Middle frontal gyrus (tissue), 1 donor: ENCODE measurements around the gene PLK3.
A peak's percentile ranks its signal among the peaks of the same experiment; 100 is the strongest.
"Not testable (repeated sequence)": the region's sequence is repeated elsewhere in the genome, so short reads cannot be mapped to it uniquely, and the experiment has no call there.

Experiments
- DNase-seq: peaks from one replicate; pipeline ENCODE4 v3.0.0-alpha.2; 2015; ENCODE audit warnings: low spot score; ENCODE audit errors: extremely low spot score

Gene PLK3

DNA sequence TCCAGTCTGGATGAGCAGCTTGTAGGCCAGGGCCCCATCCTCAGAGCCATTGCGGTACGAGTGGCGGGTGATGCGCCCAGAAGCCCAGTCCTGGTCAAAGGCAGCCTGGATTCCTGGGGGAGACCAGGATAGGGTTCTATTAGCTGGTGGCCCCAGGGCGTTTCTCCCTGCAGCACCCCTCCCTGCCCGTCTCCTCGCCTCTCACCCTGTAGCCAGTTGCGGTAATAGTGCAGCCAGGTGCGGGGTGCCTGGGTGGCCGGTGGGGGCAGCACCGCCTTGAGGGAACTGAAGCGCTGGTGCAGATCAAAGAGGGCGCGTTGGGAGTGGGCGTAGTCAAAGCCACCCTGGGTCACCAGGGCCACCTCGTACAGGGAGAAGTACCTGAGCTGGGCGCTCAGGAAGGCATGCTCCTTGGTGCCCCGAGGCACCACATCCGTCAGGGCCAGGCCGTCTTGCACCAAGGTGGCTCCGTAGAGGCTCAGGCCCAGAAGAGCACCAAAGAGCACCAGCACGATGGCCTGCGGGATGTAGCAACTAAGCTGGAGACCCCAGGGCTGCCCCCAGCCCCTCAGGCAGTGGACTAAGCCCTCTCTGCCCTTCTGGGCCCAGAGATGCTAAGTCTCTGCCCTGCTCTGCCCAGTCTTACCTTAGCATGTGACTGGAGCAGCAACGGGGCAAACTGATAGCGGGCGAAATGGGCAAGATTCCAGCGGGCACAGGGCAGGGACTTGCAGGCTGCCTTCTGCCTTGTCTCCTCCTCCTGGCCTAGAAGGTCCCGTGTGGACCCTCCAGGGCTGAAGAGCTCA, 27.2 kb downstream of the PLK3 start:
- no peak for DNase-seq

DNA sequence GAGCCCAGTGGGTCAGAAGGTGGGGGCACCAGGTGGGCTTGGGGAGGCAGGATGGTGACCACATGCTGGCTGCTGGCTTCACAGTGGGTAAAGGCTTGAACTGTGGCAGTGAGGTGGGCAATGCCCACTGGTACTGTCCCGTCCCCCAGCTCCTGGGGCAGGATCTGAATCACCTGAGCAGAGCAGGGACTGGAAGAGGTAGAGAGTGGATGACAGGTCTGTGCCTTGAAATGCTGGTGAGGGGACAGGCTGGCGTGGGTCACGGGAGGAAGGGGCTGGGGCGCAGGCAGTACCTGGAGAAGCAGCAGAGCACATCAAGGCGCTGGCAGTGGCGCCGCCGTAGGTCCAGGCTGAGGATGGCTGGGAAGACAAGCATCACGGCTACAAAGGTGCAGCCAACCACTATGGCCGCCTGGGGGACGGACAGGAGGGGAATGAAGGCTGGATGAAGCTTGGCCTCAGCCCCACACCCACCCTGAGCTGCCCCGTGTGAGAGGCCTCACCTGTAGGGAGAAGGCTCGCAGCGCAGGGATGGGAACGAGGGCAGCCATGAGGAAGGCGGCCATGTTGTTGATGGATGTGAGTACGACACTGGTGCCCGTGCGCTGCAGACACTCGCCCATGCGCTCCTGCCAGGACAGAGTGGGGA, 27.9 kb downstream of the PLK3 start:
- DNase-seq = no peak

DNA sequence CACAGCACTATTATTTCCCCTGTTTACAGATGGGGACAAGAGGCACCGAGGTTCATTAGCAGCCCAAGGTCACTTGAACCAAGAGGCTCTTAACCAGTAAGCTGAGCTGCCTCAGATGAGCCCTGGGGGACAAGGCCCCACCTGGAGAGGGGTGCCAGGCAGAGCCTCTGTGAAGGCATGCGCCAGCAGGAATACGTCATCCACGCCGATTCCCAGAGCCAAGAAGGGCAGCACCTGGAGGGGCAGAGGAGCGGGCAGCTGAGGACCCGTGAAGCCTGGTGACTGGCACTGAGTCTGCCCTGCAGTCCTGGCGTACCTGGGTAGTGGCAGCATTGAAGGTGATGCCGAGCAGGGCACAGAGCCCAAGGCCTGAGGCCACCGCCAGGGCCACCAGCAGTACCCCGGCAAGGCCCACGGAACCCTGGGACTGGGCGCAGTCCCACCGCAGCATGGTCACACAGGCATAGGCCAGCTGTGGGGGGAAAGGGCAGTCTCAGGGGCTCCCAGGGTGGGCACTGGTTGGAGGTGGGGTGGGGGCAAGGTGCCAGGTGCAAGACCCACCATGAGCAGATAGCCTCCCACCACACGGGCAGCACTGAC, 28.8 kb downstream of the PLK3 start:
- DNase-seq = no peak

DNA sequence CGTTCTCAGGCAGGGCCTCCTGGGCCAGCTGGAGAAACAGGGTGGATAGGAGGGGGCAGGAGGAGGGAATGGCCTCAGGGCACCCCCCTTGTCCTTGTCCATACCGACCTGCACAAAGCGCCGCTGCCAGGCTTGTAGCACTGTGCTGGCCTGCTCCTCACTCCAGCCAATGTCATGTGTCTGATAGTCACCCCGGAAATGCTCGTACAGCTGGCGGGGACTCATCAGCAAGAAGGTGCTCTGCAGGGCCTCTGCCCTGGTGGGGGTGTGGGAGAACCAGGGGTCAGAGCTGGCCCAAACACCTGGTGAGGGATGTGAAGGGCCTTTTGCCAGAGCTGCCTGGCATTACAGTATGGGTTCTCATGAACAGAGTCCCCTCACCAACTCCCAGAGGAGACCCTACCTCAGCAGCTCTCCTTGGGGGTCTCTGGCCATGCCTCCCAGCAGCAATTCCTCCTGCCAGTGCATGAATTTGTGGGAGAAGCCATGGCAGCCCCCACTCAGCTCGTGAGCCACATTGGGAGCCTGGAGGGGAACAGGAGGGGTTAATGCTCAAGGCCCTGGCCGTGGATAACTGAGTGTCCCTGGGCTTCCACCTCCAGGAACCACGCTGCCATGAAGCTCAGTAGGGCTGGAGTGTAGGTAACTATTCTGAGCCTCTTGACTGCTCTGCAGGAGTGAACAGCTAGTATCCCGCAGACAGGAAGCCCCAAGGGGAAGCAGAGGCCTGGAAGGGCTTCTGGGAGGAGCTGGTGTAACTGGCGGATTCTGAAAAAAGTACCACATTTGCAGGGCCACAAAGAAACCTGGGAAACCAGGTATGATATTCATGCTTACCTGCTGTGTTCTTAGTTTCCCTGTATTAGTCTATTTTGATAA, 29.6 kb downstream of the PLK3 start:
- DNase-seq = no peak

DNA sequence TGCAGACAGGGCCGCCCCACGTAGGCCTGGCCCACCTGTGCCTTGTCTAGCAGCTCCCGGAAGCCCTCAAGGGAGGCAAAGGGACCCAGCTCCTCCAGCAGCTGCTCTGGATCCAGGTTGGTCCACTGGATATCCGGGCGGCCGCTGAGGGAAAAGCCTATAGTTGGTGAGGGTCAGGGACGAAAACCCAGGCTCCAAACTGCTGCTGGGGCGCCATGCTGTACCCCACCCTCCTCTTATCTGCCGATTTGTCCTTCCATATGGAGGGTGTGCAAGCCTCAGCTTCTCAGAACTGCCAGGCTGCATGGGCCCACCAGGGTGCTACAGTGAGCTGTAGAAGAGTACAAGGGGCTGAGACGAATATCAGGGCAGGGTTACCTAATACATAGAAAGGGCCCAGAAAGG, 30.7 kb downstream of the PLK3 start:
- no peak for DNase-seq

DNA sequence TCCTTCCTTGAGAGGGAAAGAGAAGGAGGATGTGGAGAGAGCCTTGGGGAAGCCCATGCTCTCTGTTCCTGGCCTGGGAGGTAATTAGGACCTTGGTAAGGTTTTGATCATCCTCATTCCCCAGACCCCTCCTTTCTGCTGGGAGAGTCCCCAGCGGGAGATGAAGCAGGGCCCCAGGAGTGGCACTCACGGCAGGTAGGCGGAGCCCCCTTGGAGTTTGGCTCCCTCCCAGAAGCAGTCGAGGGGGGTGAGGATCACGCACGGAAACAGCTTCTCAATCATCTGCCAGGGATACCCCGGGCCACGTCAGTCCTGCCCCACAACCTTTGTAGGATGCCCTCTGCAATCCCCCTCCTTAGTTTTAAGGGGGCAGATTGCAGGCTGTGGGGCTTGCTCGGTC, 31.3 kb downstream of the PLK3 start:
- no peak for DNase-seq

DNA sequence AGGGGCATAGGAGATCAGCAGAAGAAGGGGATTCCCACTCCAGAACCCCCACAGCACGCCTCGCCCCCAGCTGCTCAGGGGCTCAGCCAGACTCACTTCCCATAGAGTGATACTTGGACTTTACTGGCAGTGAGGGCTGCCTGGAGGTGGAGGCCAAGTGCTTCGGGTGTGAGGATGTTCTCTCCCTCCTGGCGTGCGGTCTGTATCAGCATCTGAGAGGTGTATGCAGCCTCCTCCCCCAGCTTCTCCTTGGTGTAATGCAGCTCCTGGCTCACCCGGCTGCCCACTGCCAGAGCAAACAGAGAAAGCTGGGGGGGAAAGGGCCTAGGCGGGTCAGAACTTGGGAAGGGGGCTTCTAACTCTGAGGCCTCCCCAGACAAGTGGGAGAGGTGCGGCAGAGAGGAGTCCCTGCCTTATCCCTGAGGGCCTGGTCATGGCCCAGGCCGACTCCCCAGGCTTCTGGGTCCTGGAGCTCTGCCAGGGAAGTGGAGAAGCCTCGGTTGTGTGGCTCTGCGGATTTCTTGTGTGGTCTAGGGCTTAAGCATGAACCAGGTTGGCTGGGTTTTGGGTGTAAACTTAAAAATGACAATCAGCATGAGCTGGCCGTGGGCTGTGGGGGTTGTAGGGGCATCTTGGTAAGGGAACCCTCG, 32.0 kb downstream of the PLK3 start:
- no peak for DNase-seq

DNA sequence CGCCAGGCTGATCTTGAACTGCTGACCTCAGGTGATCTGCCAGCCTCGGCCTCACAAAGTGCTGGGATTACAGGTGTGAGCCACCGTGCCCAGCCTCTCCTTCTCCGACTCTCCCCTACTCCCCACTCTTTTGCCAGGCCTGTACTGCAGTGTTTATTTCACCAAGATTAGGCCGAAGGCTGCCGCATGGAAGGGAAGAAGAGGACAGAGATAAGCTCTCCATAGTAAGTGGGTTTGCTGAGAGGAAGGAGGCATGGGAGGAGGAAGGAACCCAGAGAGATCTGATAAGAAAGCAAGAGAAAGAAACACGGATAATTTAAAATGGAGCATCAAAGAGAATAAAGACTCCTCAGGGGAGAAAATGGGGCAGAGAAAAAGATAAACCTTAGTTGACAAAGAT, 34.2 kb downstream of the PLK3 start:
- DNase-seq = no peak

DNA sequence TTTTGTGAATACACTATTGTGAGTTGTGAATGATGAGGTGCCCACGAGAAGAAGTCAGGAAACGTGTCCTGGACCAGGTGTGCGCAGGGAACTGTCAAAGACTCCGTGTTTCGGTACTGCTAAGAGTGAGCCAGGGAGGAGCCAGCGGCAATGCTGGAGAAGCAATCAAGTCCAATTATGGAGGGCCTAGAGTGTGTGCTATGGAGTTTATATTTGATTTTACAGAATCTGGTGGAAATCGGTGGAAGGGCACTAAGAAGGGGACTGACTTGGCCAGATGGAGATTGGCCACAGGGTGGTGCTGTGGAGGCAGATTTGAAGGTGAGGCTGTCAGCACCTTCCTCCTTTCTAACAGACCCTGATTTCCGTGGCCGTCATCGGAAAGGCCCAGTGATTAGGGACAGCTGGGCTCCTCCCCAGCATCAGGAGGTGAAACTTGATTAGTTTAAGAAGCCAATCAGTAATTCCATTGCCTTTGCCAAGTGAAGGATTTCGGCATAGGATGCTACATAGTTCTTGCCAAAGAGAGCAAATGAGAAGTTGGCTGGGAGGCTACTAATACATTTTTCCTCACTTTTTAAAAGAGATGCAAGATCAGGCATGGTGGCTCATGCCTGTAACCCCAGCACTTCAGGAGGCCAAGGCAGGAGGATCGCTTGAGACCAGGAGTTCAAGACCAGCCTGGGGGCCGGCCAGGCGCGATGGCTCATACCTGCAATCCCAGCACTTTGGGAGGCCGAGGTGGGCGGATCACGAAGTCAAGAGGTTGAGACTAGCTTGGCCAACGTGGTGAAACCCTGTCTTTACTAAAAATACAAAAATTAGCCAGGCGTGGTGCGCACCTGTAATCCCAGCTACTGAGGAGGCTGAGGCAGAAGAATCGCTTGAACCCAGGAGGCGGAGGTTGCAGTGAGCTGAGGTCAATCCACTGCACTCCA, 35.8 kb downstream of the PLK3 start:
- DNase-seq = no peak

DNA sequence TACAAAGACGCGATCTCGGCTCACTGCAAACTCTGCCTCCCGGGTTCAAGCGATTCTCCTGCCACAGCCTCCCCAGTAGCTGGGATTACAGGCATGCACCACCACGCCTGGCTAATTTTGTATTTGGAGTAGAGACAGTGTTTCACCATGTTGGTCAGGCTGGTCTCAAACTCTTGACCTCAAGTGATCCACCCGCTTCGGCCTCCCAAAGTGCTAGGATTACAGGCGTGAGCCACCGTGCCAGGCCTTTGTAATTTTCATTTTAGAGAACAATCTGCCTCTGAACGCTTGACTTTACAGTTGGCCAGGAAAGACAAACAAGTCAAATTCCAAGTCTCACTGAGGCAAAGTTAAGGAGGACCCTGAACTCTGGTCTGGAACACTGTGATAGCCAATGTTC, 38.1 kb downstream of the PLK3 start:
- not testable (repeated sequence) for DNase-seq

DNA sequence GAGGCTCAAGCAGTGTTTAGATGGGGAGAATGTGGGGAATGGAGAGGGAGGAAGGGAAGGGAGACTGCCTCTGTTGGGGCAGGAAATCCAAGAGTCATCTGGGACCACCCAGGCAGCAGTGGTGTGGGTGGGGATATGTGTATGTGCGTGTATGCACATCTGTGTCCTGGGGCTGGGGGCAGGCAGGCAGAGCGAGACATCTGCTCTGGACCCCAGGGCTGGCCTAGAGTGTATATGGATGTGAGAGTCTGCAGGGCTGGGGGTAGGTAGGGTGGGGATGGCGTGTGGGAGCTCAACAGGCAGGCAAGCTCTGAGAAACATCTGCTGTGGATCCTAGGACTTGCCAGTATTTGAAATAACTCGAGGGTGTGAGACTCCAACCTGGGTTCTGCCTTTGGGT, 39.4 kb downstream of the PLK3 start:
- DNase-seq = no peak

DNA sequence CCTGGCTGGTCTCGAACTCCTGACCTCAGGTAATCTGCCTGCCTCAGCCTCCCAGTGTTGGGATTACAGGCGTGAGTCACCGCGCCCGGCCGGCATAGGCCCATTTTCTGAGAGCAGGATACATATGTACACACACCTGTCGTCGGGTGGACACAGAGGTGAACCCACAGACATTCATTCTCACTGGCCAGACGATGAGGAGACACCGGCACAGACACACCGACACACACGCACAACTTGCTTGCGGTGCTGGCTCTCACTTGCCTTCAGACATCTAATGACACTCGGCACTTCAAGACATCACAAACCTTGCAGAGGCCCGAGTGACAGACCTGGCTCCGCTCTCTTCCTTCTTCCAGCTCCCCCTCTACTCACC, 42.3 kb downstream of the PLK3 start:
- DNase-seq = no peak

DNA sequence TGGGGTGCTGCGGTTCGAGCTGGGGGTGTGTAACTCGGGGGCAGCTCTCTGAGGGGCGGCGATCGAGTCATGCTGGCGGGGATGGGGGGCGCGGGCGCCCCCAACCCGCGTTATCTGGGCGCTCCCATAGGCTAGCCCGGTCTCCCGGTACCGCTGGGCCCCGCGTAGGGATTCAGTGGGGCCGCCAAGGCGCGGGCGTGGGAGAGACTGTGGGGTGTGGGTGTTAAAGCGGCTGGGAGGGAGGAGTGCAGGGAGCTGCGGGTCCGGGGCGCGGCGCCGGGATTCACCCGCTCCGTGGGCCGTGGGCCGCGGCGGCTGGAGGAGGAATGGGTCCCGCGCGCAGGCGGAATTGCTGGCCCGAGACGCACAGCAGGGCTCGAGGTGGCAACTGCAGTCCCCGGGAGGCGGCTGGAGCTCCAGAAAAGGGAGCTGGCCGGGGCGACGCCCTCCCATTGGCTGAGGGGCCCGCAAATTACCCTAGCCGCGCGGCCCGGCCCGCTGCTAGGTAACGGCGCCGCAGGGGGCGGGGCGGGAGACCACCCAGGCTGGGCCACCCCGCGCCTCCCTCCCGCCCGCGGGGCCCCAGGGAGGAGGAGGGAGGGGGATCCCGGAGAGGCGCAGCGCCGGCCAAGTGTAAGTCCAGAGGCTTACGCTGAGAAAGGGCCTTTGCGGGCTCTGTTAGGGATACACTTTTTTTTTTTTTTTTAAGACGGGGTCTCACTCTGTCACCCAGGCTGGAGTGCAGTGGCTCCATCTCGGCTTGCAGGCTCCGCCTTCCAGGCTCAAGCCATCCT, 42.9 kb downstream of the PLK3 start, which contains the start of gene PTCH2:
Gene PTCH2 (minus strand): TSS at position 392 of the 794 bp plus-strand sequence. CDS start 321 bp downstream, at position 71.
- peak; percentile 26 for DNase-seq

DNA sequence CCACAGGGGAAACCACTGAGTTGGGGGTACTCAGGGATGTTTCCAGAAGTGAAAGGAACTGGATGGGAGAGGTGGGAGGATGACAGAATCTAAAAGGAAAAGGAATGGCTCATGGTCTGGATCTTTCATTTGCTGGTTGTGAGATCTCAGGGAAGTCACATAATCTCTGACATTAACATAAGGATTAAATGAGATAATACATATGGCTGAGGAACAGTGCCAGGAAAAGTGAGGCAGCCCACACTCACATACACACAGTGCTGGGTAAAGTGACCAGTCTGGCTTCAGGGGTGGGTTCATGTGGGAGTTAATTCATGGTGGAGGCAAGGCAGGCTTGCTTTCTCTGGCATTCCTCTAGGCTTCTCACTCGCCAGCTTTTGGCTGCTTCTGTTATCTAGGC, 46.8 kb downstream of the PLK3 start:
- no peak for DNase-seq

DNA sequence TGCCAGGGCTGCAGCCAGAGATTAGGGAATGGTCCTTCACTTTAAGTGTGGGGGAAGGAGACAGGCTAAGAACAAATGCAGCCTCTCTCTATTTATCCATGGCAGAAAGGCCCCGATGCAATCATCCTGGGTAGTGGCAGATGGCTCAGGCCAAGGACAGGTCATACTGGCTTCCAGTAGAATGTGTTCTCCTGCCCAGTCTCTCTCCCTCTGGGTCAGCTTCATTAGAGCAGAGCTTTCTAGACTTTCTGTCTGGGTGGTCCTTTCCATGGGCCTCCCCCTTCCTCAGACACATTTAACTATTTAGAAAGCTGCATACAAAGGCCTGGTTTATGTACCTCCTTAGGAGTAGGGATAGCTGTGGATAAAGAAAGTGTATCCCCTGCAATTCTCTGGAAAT, 47.7 kb downstream of the PLK3 start:
- DNase-seq = no peak

DNA sequence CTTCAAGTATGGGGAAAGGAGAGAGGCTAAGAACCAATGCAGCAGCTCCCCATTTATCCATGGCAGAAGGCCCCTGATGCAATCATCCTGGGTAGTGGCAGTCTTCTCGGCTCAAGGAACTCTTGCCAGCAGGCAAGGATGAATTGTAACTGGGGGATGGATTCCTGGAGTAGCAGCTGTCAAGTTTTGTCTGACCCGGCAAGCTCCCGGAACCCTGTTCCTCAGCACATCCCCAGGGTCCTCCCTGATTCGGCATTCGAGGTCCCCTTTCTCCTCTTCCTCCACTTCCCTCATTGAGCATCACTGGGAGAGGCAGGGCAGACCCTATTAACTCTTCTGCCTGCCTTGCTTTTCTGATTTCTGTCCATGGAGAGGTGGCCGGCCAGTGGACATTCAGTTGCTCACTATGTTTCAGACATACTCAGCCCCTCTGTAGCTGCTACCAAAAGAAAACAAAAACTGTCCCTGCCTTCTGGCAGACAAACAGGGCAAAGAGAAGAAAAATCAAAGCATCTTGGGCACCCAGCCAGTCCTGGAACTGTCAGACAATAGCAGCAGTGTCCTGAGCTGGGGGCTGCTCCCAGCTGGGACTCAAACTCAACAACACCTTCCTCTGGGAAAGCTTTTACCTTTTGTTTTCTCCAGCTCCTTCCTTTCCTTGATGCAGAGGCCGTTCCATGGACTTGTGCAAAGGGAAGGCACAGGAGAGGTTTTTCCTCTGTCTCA, 48.4 kb downstream of the PLK3 start:
- DNase-seq = no peak

DNA sequence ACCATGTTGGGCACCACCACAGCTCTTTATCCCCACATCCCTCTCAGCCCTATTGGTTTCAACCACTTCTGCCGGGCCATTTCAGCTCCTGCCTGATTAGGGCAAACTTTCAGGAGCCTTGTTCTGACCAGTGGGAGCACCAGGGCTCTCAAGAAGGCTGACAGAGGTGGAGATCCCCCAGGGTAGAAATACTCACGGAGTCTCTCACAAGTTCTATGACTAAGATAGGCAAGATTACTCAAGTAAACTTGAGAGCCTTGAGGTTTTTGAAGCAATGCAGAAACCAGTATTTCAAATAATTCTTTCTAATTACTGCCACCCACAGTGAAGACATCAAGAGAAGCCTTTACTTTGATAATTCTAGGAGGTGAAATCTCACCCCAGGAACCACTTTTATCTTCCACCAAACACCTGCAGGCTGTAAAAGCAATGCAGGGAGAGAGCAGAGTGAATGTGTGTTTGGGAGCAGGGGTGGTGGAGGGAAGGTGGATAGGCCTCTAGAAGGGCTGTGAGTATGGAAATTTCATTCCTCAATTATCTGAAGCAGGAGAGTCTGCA, 49.5 kb downstream of the PLK3 start:
- no peak for DNase-seq

DNA sequence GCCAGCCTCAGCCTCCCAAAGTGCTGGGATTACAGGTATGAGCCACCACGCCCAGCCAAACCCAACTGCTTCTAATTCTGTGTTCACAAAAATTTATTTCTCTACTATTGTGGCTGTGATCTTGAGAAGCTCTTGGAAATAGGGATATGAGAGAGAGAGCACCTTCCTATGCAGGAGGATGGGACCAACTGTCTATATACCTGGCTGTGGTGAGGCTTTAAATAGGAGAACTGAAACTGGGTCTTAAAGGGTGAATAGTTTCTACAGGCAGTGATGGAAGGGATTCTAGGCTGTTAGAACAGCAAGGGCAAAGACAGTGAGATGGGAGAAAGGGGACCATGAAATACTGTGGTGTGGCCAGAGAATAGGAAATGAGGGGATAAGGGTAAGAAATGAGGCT, 51.1 kb downstream of the PLK3 start:
- no peak for DNase-seq
